ENCODE data around the gene LENG1.
A peak's percentile ranks its signal among the peaks of the same experiment; 100 is the strongest.

Gene LENG1

DNA sequence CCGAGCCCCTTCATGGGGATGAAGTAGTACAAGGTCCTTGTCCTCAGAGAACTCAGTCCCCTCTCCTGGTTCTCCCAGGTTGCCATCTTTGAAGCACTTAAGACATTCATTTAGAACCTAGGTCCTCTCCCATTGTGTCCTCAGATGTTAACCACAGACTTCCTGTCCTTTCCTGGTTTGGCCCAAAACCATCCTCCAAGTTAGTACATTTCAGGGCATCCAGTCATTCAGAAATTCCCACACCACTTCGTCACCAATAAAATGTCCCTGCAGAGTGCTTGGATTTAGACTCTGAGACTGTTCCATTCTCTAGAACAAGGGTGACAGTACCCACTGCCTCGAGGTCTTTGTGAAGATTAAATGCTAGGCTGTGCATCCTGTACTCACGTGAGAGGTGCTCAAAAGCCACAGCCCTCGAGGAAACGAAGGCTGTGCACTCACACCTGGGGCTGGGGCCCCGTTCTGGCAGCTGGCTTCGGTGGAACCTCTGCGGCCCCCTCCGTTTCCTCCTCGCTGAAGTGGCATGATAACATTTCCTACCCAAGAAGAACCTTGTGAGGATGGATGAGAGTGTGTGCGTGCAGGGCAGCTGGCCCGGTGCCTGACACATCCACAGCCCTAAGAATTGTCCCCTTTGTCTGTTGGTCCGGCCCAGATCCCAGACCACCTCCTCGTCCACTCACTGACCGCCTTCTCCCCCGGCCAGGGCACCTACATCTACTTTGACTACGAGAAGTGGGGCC is 4.7 kb downstream of the LENG1 start:
- Histone ChIP-seq H3K4me3 (ENCODE audit: low read depth, low read length) (no peak overlapping the region), H3K27ac (ENCODE audit: extremely low read depth, low read depth, low read length) (peak overlapping the region; percentile 2; the same call in 1 of the 2 replicates), H3K36me3 (ENCODE audit: control insufficient read depth in 2 of 2, insufficient read depth in 1 of 2, low read length in 2 of 2) (peaks cover 43 to 79% of the 10 kb centered on the region in 2 experiments), H3K4me1 (ENCODE audit: control insufficient read depth, insufficient read depth, low read length) (peaks cover 4% of the 10 kb centered on the region; the same call in 1 of the 2 replicates), H3K9me3 (ENCODE audit: control insufficient read depth, insufficient read depth, low read depth, low read length) (no peaks in the 10 kb centered on the region)
- no peak for TF ChIP-seq ZSCAN23 (tag by site-specific recombination; IDR thresholded peaks at IDR 0.05)
- TF ChIP-seq, protein P1, sequence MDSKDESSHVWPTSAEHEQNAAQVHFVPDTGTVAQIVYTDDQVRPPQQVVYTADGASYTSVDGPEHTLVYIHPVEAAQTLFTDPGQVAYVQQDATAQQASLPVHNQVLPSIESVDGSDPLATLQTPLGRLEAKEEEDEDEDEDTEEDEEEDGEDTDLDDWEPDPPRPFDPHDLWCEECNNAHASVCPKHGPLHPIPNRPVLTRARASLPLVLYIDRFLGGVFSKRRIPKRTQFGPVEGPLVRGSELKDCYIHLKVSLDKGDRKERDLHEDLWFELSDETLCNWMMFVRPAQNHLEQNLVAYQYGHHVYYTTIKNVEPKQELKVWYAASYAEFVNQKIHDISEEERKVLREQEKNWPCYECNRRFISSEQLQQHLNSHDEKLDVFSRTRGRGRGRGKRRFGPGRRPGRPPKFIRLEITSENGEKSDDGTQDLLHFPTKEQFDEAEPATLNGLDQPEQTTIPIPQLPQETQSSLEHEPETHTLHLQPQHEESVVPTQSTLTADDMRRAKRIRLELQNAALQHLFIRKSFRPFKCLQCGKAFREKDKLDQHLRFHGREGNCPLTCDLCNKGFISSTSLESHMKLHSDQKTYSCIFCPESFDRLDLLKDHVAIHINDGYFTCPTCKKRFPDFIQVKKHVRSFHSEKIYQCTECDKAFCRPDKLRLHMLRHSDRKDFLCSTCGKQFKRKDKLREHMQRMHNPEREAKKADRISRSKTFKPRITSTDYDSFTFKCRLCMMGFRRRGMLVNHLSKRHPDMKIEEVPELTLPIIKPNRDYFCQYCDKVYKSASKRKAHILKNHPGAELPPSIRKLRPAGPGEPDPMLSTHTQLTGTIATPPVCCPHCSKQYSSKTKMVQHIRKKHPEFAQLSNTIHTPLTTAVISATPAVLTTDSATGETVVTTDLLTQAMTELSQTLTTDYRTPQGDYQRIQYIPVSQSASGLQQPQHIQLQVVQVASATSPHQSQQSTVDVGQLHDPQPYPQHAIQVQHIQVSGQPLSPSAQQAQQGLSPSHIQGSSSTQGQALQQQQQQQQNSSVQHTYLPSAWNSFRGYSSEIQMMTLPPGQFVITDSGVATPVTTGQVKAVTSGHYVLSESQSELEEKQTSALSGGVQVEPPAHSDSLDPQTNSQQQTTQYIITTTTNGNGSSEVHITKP (tag by site-specific recombination; IDR thresholded peaks at IDR 0.05), result peak; percentile 85
- ChIA-PET CTCF (interaction anchor here (0.7 kb wide), 1 partner anchor 10 kb away, joined by 3 read pairs; no protein-coding TSS in a partner anchor), POLR2A (interaction anchor here (1.8 to 8.0 kb wide), 3 partner anchors 11 to 36 kb away, joined by 4 to 87 read pairs (median 7); partner anchors contain the start of genes CNOT3 and TSEN34)

DNA sequence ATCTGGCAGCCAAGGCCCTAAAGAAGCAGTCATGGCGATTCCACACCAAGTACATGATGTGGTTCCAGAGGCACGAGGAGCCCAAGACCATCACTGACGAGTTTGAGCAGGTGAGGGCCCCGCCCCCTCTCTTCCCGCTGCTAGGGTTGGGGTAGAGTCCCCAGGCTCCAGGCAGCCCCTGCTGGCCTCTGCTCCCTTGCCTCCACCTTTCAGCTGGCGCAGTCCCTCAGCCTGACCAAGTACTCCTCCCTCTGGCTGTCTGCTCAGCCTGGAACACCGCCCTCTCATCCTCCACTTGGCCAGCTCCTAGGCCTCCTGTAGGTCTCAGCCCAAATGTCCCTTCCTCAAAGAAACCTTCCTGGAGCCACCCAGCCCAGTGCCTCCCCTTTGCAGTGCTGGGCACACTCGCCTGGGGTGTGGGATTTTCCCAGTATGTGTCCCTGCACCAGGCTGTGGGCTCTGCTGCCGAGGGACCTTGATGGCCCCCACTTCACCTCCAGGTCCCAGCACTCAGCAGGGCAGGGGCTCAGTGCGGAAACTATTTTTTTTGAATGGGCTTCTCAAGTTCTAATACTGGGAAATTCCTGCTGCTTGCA is 5.7 kb downstream of the LENG1 start:
- H3K9me3 ChIP-seq (ENCODE audit: control insufficient read depth, insufficient read depth, low read depth, low read length), result no peaks in the 10 kb centered on the region

DNA sequence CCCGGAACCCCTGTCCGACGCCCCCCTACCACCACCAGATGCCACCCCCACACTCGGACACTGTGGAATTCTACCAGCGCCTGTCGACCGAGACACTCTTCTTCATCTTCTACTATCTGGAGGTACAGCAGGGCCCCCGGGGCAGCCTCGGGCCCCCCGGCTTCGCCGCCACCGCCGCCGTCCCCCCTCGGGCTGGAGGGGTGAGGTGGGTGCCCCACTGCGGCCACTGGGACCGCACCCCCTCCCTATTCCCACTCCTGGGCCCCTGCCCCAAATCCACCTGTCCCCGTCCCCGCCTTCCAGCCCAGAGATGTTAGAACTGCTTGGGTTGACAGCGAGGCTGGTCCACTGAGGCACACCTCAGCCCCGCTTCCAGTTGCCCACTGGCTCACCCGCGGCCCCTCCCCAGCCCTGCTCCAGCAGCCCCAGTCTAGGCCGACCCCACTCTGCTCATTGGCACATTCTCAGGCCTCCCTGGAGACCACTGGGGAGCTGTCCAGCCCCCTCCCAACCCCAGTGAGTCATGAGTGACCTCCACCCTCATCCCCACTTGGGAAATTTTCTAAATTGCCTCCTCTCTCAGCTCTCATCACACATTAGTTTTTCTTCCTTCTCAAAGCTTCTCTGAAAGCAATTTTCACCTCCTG is 6.5 kb downstream of the LENG1 start:
- ChIA-PET POLR2A (interaction anchor here (8.0 kb wide), 1 partner anchor 15 kb away, joined by 87 read pairs; the partner anchor contains the start of gene CNOT3), CTCF (no interaction called here)
- no peak for TF ChIP-seq ZXDB (tag by site-specific recombination; IDR thresholded peaks at IDR 0.05)
- TF ChIP-seq, protein P2, sequence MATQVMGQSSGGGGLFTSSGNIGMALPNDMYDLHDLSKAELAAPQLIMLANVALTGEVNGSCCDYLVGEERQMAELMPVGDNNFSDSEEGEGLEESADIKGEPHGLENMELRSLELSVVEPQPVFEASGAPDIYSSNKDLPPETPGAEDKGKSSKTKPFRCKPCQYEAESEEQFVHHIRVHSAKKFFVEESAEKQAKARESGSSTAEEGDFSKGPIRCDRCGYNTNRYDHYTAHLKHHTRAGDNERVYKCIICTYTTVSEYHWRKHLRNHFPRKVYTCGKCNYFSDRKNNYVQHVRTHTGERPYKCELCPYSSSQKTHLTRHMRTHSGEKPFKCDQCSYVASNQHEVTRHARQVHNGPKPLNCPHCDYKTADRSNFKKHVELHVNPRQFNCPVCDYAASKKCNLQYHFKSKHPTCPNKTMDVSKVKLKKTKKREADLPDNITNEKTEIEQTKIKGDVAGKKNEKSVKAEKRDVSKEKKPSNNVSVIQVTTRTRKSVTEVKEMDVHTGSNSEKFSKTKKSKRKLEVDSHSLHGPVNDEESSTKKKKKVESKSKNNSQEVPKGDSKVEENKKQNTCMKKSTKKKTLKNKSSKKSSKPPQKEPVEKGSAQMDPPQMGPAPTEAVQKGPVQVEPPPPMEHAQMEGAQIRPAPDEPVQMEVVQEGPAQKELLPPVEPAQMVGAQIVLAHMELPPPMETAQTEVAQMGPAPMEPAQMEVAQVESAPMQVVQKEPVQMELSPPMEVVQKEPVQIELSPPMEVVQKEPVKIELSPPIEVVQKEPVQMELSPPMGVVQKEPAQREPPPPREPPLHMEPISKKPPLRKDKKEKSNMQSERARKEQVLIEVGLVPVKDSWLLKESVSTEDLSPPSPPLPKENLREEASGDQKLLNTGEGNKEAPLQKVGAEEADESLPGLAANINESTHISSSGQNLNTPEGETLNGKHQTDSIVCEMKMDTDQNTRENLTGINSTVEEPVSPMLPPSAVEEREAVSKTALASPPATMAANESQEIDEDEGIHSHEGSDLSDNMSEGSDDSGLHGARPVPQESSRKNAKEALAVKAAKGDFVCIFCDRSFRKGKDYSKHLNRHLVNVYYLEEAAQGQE (tag by site-specific recombination; IDR thresholded peaks at IDR 0.05), result peak; percentile 70
- TF ChIP-seq GLIS1 (tag by site-specific recombination; IDR thresholded peaks at IDR 0.05), result 0 out of 2 replicates have a peak, but pooled peaks have one; percentile 11
- Histone ChIP-seq H3K4me3 (ENCODE audit: low read depth, low read length) (no peak overlapping the region), H3K27ac (ENCODE audit: extremely low read depth, low read depth, low read length) (no peak overlapping the region), H3K9me3 (ENCODE audit: control insufficient read depth, insufficient read depth, low read depth, low read length) (no peaks in the 10 kb centered on the region), H3K36me3 (ENCODE audit: control insufficient read depth in 2 of 2, insufficient read depth in 1 of 2, low read length in 2 of 2) (peaks cover 52 to 95% of the 10 kb centered on the region in 2 experiments), H3K4me1 (ENCODE audit: control insufficient read depth, insufficient read depth, low read length) (no peaks in the 10 kb centered on the region)

More for the DNA sequence above, 5.7 kb downstream of the LENG1 start:
- ChIA-PET CTCF (interaction anchor here (0.7 kb wide), 1 partner anchor 11 kb away, joined by 3 read pairs; no protein-coding TSS in a partner anchor), POLR2A (interaction anchor here (8.0 kb wide), 1 partner anchor 16 kb away, joined by 87 read pairs; the partner anchor contains the start of gene CNOT3)
- Histone ChIP-seq H3K4me1 (ENCODE audit: control insufficient read depth, insufficient read depth, low read length) (peaks cover 4% of the 10 kb centered on the region; the same call in 1 of the 2 replicates), H3K27ac (ENCODE audit: extremely low read depth, low read depth, low read length) (peak overlapping the region; percentile 2; the same call in 1 of the 2 replicates), H3K36me3 (ENCODE audit: control insufficient read depth in 2 of 2, insufficient read depth in 1 of 2, low read length in 2 of 2) (peaks cover 51 to 89% of the 10 kb centered on the region in 2 experiments), H3K4me3 (ENCODE audit: low read depth, low read length) (no peak overlapping the region)
- TF ChIP-seq ZNF555 (tag by site-specific recombination; conservative IDR thresholded peaks at IDR 0.05) (no peak), ZBTB17 (tag by site-specific recombination; IDR thresholded peaks at IDR 0.05) (0 out of 2 replicates have a peak, but pooled peaks have one; percentile 17)
